H9 (cell line): ENCODE results near the gene ATP10B. TPM values are rescaled to one million over a fixed set of nuclear protein-coding genes. Genes with fewer than 3 reads are reported as not detected.

Experiments used
- DNase-seq: peaks from one replicate; pipeline ENCODE4 v3.0.0-alpha.2; 2017
- H2AFZ ChIP-seq: one replicate; pipeline ENCODE4 v1.6.1; 2013; ENCODE audit warnings: mild to moderate bottlenecking, low read length, control low read depth, moderate library complexity
- H2AK5ac ChIP-seq: 2 replicates; pipeline ENCODE4 v1.6.1; 2013; ENCODE audit warnings: low read length, control low read depth, mixed read lengths; ENCODE audit not compliant: insufficient read length
- H2BK120ac ChIP-seq: one replicate; pipeline ENCODE4 v1.6.1; 2013; ENCODE audit warnings: low read depth, mild to moderate bottlenecking, low read length, control low read depth, inconsistent platforms; ENCODE audit not compliant: poor library complexity, severe bottlenecking
- H2BK12ac ChIP-seq: 2 replicates; pipeline ENCODE4 v1.6.1; 2013; ENCODE audit warnings: low read length, control low read depth, mixed read lengths, low read depth; ENCODE audit not compliant: insufficient read length
- H2BK15ac ChIP-seq: 2 replicates; pipeline ENCODE4 v1.6.1; 2013; ENCODE audit warnings: low read depth, low read length, control low read depth
- H2BK20ac ChIP-seq: one replicate; pipeline ENCODE4 v1.6.1; 2013; ENCODE audit warnings: low read depth, mild to moderate bottlenecking, low read length, control low read depth, inconsistent platforms; ENCODE audit not compliant: poor library complexity, severe bottlenecking
- H2BK5ac ChIP-seq: 2 replicates; pipeline ENCODE4 v1.6.1; 2013; ENCODE audit warnings: low read length, control low read depth, mixed read lengths; ENCODE audit not compliant: insufficient read length
- H3K14ac ChIP-seq: 2 replicates; pipeline ENCODE4 v1.6.1; 2013; ENCODE audit warnings: low read length, control low read depth; ENCODE audit not compliant: insufficient read depth
- H3K18ac ChIP-seq: 2 replicates; pipeline ENCODE4 v1.6.1; 2013; ENCODE audit warnings: low read depth, mild to moderate bottlenecking, mixed read lengths, low read length, control low read depth; ENCODE audit not compliant: insufficient read length
- H3K23ac ChIP-seq: 2 replicates; pipeline ENCODE4 v1.6.1; 2013; ENCODE audit warnings: low read length, control low read depth, mixed read lengths, low read depth; ENCODE audit not compliant: insufficient read length
- H3K23me2 ChIP-seq: 2 replicates; pipeline ENCODE4 v1.6.1; 2013; ENCODE audit warnings: low read depth, mild to moderate bottlenecking, mixed read lengths, low read length, control low read depth; ENCODE audit not compliant: insufficient read length, poor library complexity, severe bottlenecking
- H3K27ac ChIP-seq: 2 replicates; pipeline ENCODE4 v1.5.1; 2013; ENCODE audit warnings: low read length, control low read depth, mixed read lengths, low read depth; ENCODE audit not compliant: insufficient read length
- H3K27me3 ChIP-seq: 2 replicates; pipeline ENCODE4 v1.6.1; 2013; ENCODE audit warnings: low read length, control low read depth, inconsistent platforms; ENCODE audit not compliant: insufficient read depth
- H3K4ac ChIP-seq: 2 replicates; pipeline ENCODE4 v1.6.1; 2013; ENCODE audit warnings: low read depth, mild to moderate bottlenecking, control low read depth, inconsistent platforms, low read length, moderate library complexity
- H3K4me1 ChIP-seq: 2 replicates; pipeline ENCODE4 v1.6.1; 2013; ENCODE audit warnings: low read length, control low read depth, inconsistent platforms; ENCODE audit not compliant: insufficient read depth
- H3K4me2 ChIP-seq: 2 replicates; pipeline ENCODE4 v1.6.1; 2013; ENCODE audit warnings: low read length, control low read depth, mixed read lengths; ENCODE audit not compliant: insufficient read length, insufficient read depth
- H3K56ac ChIP-seq: 2 replicates; pipeline ENCODE4 v1.6.1; 2013; ENCODE audit warnings: low read depth, mild to moderate bottlenecking, mixed read lengths, low read length, control low read depth; ENCODE audit not compliant: insufficient read length
- H3K79me1 ChIP-seq: 2 replicates; pipeline ENCODE4 v1.6.1; 2013; ENCODE audit warnings: low read depth, mild to moderate bottlenecking, moderate library complexity, low read length, control low read depth, inconsistent platforms; ENCODE audit not compliant: insufficient read depth, poor library complexity, severe bottlenecking
- H3K79me2 ChIP-seq: 2 replicates; pipeline ENCODE4 v1.6.1; 2013; ENCODE audit warnings: low read length, control low read depth, inconsistent platforms; ENCODE audit not compliant: insufficient read depth
- H3K9ac ChIP-seq: 2 replicates; pipeline ENCODE4 v1.6.1; 2013; ENCODE audit warnings: low read length, control low read depth, mixed read lengths; ENCODE audit not compliant: insufficient read length; ENCODE audit errors: extremely low read depth
- H3K9me3 ChIP-seq: one replicate; pipeline ENCODE4 v1.6.1; 2013; ENCODE audit warnings: low read depth, low read length, inconsistent platforms; ENCODE audit not compliant: control insufficient read depth
- H3T11ph ChIP-seq: one replicate; pipeline ENCODE4 v1.6.1; 2013; ENCODE audit warnings: mild to moderate bottlenecking, low read length, control low read depth, inconsistent platforms
- H4K20me1 ChIP-seq: one replicate; pipeline ENCODE4 v1.6.1; 2013; ENCODE audit not compliant: control insufficient read depth, insufficient read length, insufficient read depth
- H4K5ac ChIP-seq: 2 replicates; pipeline ENCODE4 v1.6.1; 2013; ENCODE audit warnings: low read depth, mild to moderate bottlenecking, mixed read lengths, low read length, control low read depth; ENCODE audit not compliant: insufficient read length
- H4K8ac ChIP-seq: replicated peaks from 2 replicates; pipeline ENCODE4 v1.6.1; 2013; ENCODE audit warnings: low read length, control low read depth, mixed read lengths, low read depth; ENCODE audit not compliant: insufficient read length
- H4K91ac ChIP-seq: 2 replicates; pipeline ENCODE4 v1.6.1; 2013; ENCODE audit warnings: low read depth, mild to moderate bottlenecking, moderate library complexity, mixed read lengths, low read length, control low read depth; ENCODE audit not compliant: insufficient read length
- H3K27ac Mint-ChIP-seq, 3 experiments: 2 replicates in 2 of 3; 3 replicates in 1 of 3; pipeline ENCODE4 v1.8.0; 2020 to 2021; ENCODE audit warnings: mixed read lengths in 3 of 3, mild to moderate bottlenecking in 1 of 3, moderate library complexity in 1 of 3
- H3K27me3 Mint-ChIP-seq: 2 replicates; pipeline ENCODE4 v1.8.0; 2021; ENCODE audit warnings: low read depth, mild to moderate bottlenecking, moderate library complexity, mixed read lengths
- H3K36me3 Mint-ChIP-seq, 3 experiments: 2 replicates in 2 of 3; 3 replicates in 1 of 3; pipeline ENCODE4 v1.8.0; 2020 to 2021; ENCODE audit warnings: low read depth in 3 of 3, mixed read lengths in 3 of 3; ENCODE audit not compliant: insufficient read depth in 1 of 3
- H3K4me1 Mint-ChIP-seq, 2 experiments: 2 replicates each; pipeline ENCODE4 v1.8.0; 2020; ENCODE audit warnings: mixed read lengths in 2 of 2
- H3K4me3 Mint-ChIP-seq, 2 experiments: 2 replicates in 1 of 2; 3 replicates in 1 of 2; pipeline ENCODE4 v1.8.0; 2020 to 2021; ENCODE audit warnings: mild to moderate bottlenecking in 2 of 2, mixed read lengths in 2 of 2, moderate library complexity in 1 of 2
- H3K9me3 Mint-ChIP-seq, 2 experiments: 2 replicates in 1 of 2; 3 replicates in 1 of 2; pipeline ENCODE4 v1.8.0; 2020; ENCODE audit warnings: mild to moderate bottlenecking in 2 of 2, mixed read lengths in 2 of 2, moderate library complexity in 1 of 2
- WGBS: extraction: QIAGEN DNeasy Blood & Tissue Kit; methylation state at CpG from one replicate; pipeline ENCODE4 v1.1.7; 2013; ENCODE audit warnings: missing lambda C conversion rate, low lambda C conversion rate, mixed read lengths; ENCODE audit not compliant: insufficient read length; ENCODE audit errors: extremely low coverage; 5-methylcytosine and 5-hydroxymethylcytosine counted together
- total RNA-seq: library from RNA; stranded (reverse); gene quantifications from 2 replicates; pipeline ENCODE4 v1.2.1, GENCODE V29; 2021
- TF ChIP-seq, protein P1 (sequence below): fragments of 200-600 bp; sonication (generic); conservative IDR thresholded peaks from 3 replicates; pipeline ENCODE4 v1.8.0; 2021; ENCODE audit warnings: antibody characterized with exemption, mild to moderate bottlenecking

Gene ATP10B
- total RNA-seq, 1 experiment from 2014 or later: 0.42 TPM

DNA sequence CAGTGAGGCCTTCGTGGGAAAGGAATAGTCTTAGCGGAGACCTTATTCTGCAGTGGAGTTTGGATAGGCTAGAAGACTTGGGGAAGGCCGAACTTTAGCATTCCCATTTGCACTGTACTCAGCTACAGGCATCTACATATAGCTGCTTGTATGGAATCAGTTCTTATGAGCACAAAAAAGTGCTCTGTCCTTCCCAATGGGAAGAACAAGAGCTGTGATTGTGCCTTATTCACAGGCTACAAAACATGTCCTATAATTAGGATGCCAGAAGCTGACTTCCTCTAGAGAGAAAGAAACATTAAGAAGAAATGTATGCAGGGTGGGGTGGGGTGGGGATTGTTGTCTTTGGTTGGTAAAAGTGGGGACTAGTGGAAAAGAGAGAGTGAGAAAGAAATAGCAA is 154.7 kb downstream of the ATP10B start:
- Histone ChIP-seq H2BK15ac (no peak overlapping the region), H4K91ac (no peak overlapping the region), H3K4ac (no peak overlapping the region), H3K27me3 (no peaks in the 10 kb centered on the region), H3K9me3 (no peaks in the 10 kb centered on the region), H3K23me2 (no peaks in the 10 kb centered on the region), H2AFZ (no peak overlapping the region), H3K14ac (no peak overlapping the region), H3K79me1 (no peaks in the 10 kb centered on the region), H2BK12ac (no peak overlapping the region), H4K20me1 (no peaks in the 10 kb centered on the region), H3K79me2 (no peaks in the 10 kb centered on the region), H4K8ac (no peak overlapping the region), H2AK5ac (no peak overlapping the region), H3K56ac (no peak overlapping the region), H2BK20ac (no peak overlapping the region), H3K18ac (no peak overlapping the region), H2BK120ac (no peak overlapping the region), H3K4me2 (no peak overlapping the region), H3K23ac (no peak overlapping the region), H3T11ph (no peak overlapping the region), H3K4me1 (no peaks in the 10 kb centered on the region), H3K9ac (no peak overlapping the region), H2BK5ac (no peak overlapping the region), H3K27ac (no peak overlapping the region), H4K5ac (no peak overlapping the region)
- H3K9me3 Mint-ChIP-seq: no peaks in the 10 kb centered on the region; a peak in 1 of 5 replicates
- H3K4me3 Mint-ChIP-seq: no peak overlapping the region
- H3K36me3 Mint-ChIP-seq: no peaks in the 10 kb centered on the region
- TF ChIP-seq, protein P1, sequence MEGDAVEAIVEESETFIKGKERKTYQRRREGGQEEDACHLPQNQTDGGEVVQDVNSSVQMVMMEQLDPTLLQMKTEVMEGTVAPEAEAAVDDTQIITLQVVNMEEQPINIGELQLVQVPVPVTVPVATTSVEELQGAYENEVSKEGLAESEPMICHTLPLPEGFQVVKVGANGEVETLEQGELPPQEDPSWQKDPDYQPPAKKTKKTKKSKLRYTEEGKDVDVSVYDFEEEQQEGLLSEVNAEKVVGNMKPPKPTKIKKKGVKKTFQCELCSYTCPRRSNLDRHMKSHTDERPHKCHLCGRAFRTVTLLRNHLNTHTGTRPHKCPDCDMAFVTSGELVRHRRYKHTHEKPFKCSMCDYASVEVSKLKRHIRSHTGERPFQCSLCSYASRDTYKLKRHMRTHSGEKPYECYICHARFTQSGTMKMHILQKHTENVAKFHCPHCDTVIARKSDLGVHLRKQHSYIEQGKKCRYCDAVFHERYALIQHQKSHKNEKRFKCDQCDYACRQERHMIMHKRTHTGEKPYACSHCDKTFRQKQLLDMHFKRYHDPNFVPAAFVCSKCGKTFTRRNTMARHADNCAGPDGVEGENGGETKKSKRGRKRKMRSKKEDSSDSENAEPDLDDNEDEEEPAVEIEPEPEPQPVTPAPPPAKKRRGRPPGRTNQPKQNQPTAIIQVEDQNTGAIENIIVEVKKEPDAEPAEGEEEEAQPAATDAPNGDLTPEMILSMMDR: no peak
- no peak for DNase-seq
- peaks cover 3 to 4% of the 10 kb centered on the region in 2 experiments; a peak in 3 of 4 replicates for H3K4me1 Mint-ChIP-seq
- H3K27ac Mint-ChIP-seq: no peak overlapping the region
- no CpG with 5 or more reads among the region's 3 CpGs for WGBS
- H3K27me3 Mint-ChIP-seq: no peaks in the 10 kb centered on the region; the same call in 1 of the 2 replicates
